GM18505 (cell line): ENCODE results near the gene SMIM22.
"Not testable (repeated sequence)": the region's sequence is repeated elsewhere in the genome, so short reads cannot be mapped to it uniquely, and the experiment has no call there.

Experiments used
- ATAC-seq: cut with Tn5 transposase; IDR thresholded peaks from one replicate; pipeline ENCODE4 v1.9.1; 2021; ENCODE audit not compliant: unreplicated experiment
- POLR2A ChIP-seq: IDR thresholded peaks from 4 replicates; pipeline ENCODE4 v1.6.1; 2011; ENCODE audit warnings: borderline replicate concordance; ENCODE audit not compliant: insufficient read depth, insufficient read length; ENCODE audit errors: extremely low read depth

The SMIM22 gene

GRCh38 chr16:4783251-4783950, 11.8 kb upstream of the SMIM22 start:
- TF ChIP-seq POLR2A, result no peak
- ATAC-seq, result no peak

GRCh38 chr16:4783951-4784336, 11.2 kb upstream of the SMIM22 start:
- no peak for TF ChIP-seq POLR2A
- no peak for ATAC-seq

- ATAC-seq, result not testable (repeated sequence)
These were observed 10.7 kb upstream of the SMIM22 start for GRCh38 chr16:4784444-4784987.

GRCh38 chr16:4785758-4786433, 9.3 kb upstream of the SMIM22 start:
- ATAC-seq, result no peak
- TF ChIP-seq POLR2A, result no peak

DNA sequence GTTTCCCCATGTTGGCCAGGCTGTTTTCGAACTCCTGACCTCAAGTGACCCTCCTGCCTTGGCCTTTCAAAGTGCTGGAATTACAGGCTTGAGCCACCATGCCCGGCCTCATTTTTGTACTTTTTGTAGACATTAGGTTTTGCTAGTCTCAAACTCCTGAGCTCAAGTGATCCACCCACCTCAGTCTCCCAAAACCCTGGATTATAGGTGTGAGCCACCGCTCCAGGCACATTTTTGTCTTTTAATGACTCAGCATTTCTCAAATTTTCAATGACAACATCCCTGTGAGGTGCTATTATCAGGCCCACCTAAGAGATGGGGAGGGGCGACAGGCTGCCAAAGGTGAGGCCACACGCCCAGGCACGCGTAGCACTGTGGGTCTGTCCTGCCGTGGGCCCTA, 8.1 kb upstream of the SMIM22 start:
- no peak for ATAC-seq
- no peak for TF ChIP-seq POLR2A

DNA sequence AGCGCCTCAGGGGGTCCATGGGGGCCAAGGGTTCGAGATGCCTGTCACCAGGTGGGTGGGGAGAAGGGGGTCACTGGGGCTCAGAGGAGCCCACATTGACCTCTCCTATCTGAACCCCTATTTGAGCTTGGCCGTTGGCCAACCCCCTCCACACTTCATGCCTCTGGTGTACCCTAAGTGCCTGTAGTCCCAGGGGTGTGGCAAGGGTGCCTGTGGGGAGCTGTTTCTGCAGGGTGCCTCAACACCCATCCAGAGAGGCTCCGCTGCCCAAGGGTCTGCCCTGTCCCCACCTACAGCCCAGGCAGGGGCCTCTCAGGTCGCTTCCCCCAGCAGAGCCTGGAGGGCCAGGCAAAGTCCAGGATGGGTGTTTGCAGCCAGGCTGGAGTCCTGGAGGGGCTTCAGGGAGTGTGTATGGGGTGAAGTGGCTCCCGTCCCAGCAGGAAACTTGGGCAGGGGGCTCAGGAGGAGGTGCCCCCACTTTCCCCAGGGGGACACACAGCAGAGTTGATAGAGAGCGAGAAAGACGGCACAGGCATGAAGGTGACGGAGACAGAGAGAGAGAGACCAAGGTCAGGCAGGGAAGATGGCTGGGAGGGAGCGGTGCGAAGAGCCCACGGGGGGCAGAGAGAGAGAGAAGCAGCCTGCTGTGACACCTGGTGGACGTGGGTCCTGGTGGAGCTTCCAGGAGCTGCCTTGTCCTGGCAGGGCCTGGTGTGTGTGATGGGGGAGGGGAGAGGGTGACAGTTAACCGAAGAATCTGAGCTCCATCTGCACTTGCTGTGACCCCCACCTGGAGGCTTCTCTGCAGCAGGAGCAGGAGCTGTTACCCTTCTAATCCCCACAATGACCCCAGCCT, 7.3 kb upstream of the SMIM22 start, which contains the start of gene SEPTIN12:
SEPTIN12 (minus strand) TSS at position 719 of the 856 bp plus-strand sequence; CDS start at position 19, 700 bp downstream.
- TF ChIP-seq POLR2A, result no peak
- ATAC-seq, result no peak

- no peak for ATAC-seq
- no peak for TF ChIP-seq POLR2A
These were observed 6.7 kb upstream of the SMIM22 start for GRCh38 chr16:4788489-4788889.

- no peak for TF ChIP-seq POLR2A
- no peak for ATAC-seq
These were observed 6.3 kb upstream of the SMIM22 start for GRCh38 chr16:4788910-4789309.

- TF ChIP-seq POLR2A, result no peak
- ATAC-seq, result no peak
These were observed 4.9 kb upstream of the SMIM22 start for GRCh38 chr16:4790261-4790660.

DNA sequence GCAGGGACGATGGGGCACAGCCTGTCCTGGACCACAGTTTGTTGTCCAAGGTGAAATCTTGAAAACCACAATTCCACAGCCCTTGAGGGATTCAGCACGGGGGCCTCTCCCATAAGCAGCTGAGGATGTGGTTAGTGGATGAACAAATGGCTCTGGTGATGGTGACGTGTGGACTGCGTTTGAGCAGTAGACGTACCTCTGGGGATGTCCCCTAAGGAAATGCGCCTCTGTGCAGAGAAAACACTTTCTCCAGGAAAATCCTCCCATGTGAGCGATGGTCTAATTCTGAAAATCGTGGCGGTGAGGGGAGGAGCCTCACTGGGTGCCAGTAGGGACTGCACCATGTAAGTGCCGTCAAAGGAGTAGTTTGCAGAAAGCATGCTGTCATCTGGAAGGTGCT, 4.3 kb upstream of the SMIM22 start:
- no peak for TF ChIP-seq POLR2A
- ATAC-seq, result no peak

DNA sequence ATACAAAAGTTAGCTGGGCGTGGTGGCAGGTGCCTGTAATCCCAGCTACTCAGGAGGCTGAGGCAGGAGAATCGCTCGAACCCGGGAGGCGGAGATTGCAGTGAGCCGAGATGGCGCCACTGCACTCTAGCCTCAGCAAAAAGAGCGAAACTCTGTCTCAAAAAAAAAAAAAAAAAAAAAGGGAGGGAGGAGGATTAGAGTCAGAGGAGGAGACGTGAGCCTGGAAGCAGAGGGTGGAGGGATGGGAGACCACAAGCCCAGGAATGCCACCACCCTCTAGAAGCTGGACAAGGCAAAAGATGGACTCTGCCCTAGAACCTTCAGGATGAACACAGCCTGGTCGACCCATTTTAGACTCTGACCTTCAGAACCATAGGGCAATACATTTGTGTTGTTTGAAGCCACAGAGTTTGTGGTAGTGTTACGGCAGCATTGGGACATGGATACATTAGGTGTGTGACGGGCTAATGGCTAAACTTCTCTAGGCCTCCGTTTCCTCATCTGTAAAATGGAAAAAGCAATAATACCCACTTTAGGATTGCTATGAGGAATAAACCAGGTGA, 2.1 kb upstream of the SMIM22 start:
- TF ChIP-seq POLR2A, result no peak
- ATAC-seq, result no peak

GRCh38 chr16:4795828-4796572, 831 bp downstream of the SMIM22 start:
- no peak for ATAC-seq
- no peak for TF ChIP-seq POLR2A

DNA sequence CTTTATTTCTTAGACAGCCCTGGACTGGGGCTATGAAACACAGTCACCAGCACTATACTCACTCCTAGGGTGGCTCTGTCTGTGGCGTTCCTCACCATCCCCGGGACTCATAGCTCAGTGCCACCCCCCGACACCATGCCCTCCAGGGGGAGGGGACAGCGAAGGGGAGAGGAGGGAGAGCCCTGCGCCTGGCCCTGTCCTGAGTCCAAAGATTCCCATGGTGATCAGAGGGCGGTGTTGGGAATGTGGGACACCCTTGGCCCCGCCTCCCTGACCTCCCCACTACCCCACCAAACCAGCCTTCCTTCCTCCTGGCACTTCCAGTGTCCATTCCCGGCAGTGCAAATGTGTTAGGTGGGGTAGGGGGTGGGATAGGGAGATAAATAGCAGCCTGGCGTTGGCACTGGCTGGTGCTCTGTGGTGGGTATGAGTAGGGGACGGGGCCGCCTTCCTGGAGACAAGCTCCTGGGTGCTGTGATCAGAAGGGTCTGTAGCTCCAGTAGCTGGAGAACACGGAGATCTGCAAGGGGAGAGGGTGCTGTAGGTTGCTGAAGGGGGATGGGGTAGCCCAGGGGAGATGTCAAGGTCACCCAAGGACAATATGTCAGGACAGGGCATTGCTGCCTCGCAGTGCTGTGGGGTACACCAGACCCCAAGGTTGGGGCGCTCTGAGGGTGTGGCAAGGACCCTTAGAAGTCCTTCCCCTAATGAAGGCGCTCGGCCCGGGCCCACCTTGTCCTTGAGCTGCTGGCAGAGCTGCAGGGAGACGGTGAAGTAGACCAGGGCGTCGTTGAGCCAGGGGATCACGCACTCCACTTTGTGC, 2.0 kb downstream of the SMIM22 start:
- ATAC-seq, result no peak
- no peak for TF ChIP-seq POLR2A
